ENCODE results near the gene TMED1. TPM values are rescaled to one million over a fixed set of nuclear protein-coding genes. Genes with fewer than 3 reads are reported as not detected.

Gene TMED1
- total and polyA plus RNA-seq, 9 of the 15 experiments (the other 6 are each of a cell fraction or from before 2014, with no cell fraction given) = 0.86 to 30.2 (median 23.5) TPM

DNA sequence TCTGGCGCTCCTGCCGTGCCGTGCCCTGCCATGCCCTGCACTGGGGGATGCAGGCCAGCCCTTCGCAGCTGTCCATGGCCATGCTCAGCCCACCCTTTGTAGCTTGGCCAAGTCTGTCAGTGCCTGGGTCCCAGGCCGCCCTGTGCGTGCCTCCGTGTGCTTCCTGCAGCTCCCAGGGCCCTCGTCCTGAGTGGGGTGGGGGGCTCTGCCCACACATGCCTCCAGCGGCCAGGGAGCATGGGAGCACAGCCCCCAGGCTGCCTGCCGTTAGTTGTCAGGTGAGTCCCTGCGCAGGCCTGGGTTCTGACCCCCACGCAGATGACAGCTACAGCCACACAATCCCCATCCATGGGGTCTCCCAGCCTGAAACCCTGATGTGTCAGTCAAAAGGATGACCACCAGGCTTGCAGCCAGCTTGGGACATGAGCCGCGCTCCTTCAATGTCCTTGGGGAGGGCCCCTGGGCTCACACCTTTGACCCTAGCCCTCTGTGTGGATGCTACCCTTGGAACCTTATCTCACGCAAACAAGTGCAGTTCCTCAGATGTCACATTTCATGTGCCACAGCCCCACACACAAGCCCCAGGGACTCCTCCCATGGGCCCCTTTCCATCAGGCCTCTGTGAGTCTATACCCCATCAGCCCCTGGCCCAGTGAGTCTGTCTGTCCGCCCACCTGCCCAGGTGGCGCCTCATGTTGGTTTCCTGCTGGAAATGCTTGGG lies 24.5 kb downstream of the TMED1 start (continued):
- TF ChIP-seq ZBTB40 (IDR thresholded peaks at IDR 0.05) = no peak
- TF ChIP-seq ZBTB40 (CRISPR knock-in tag; IDR thresholded peaks at IDR 0.05) = no peak
- no peak for TF ChIP-seq ZFP1 (CRISPR knock-in tag; IDR thresholded peaks at IDR 0.05)
- TF ChIP-seq ELF4 (CRISPR knock-in tag; IDR thresholded peaks at IDR 0.05) = no peak
- no peak for TF ChIP-seq NR2F6 (CRISPR knock-in tag; IDR thresholded peaks at IDR 0.05)
- 0 out of 2 replicates have a peak, but pooled peaks have one; percentile 33 for TF ChIP-seq JUND (IDR thresholded peaks at IDR 0.05; ENCODE audit: borderline replicate concordance, low read depth, low read length)
- no peak; the same call in 2 of the 3 replicates for TF ChIP-seq JUND (tag; IDR thresholded peaks at IDR 0.05; ENCODE audit: borderline replicate concordance, low read depth, low read length)
- no peak for TF ChIP-seq ZNF134 (CRISPR knock-in tag; conservative IDR thresholded peaks at IDR 0.05)
- peak; percentile 42 for TF ChIP-seq FIP1L1 (IDR thresholded peaks at IDR 0.05; ENCODE audit: low read depth, low read length, poor library complexity, severe bottlenecking)
- TF ChIP-seq SREBF2 (CRISPR knock-in tag; IDR thresholded peaks at IDR 0.05) = no peak

Data from K562 (cell line).